Motor neuron (in vitro differentiated cells): ENCODE results near the gene CIDEA. TPM values are rescaled to one million over a fixed set of nuclear protein-coding genes. Genes with fewer than 3 reads are reported as not detected.
A peak's percentile ranks its signal among the peaks of the same experiment; 100 is the strongest.

Source experiments
- ATAC-seq, 8 experiments: fragments of 200-7000 bp; cut with Tn5 transposase; replicated peaks in 6 of 8; 2 replicates each; pipeline ENCODE4 v1.8.0; 2021; ENCODE audit warnings: mild to moderate bottlenecking in 8 of 8, moderate library complexity in 8 of 8
- H3K27ac ChIP-seq, 2 donors: fragments of 250-450 bp; sonication (Bioruptor Pico); 2 replicates each; pipeline ENCODE4 v1.9.0; 2021; ENCODE audit warnings: antibody characterized with exemption in 2 of 2, mild to moderate bottlenecking in 2 of 2, moderate library complexity in 1 of 2
- H3K4me1 ChIP-seq, 2 donors: fragments of 250-450 bp; sonication (Bioruptor Pico); replicated peaks in 1 of 2; 2 replicates each; pipeline ENCODE4 v1.6.1; 2021; ENCODE audit warnings: antibody characterized with exemption in 2 of 2, mild to moderate bottlenecking in 2 of 2, moderate library complexity in 1 of 2
- H3K4me3 ChIP-seq, 5 donors: fragments of 250-450 bp; sonication (Bioruptor Pico); 2 replicates each; pipeline ENCODE4 v1.9.0; 2021; ENCODE audit warnings: antibody characterized with exemption in 5 of 5, mild to moderate bottlenecking in 5 of 5, moderate library complexity in 4 of 5
- WGBS, 10 experiments: fragments of 450-650 bp; shearing (Covaris generic); methylation state at CpG; one replicate each; pipeline ENCODE4 v1.0.0; 2022; 5-methylcytosine and 5-hydroxymethylcytosine counted together
- in situ Hi-C, 9 experiments: fragments of 400-800 bp; cut with MboI; loops; one replicate each; pipeline ENCODE4 v1.15.0; 2021; ENCODE audit warnings: low sequenced_read_pairs in 9 of 9, low pct_unique_long_range_greater_than_20kb in 2 of 9; ENCODE audit not compliant: unreplicated experiment in 9 of 9
- total RNA-seq, 8 experiments: library from RNA; unstranded; fragments of 300-600 nt; gene quantifications; 2 replicates each; pipeline versions ENCODE4 v1.2.3 to v1.2.4, GENCODE V29; 2022

The CIDEA gene
- total RNA-seq, 8 experiments from 2014 or later: 0.14 to 0.31 TPM; not detected in 6

GRCh38 chr18:12258719-12259705 lies 4.9 kb downstream of the CIDEA start:
- H3K27ac ChIP-seq: no peak overlapping the region
- no peak overlapping the region for H3K4me3 ChIP-seq
- no peaks in the 10 kb centered on the region for H3K4me1 ChIP-seq
- in situ Hi-C loops: no loop called here
- WGBS, 10 experiments: 51 to 100% (median 80%) methylated on average over 1 to 12 of the region's 29 CpGs; no CpG with 5 or more reads in 1 of the 10 experiments
- ATAC-seq: no peak

GRCh38 chr18:12262748-12263147 lies 8.6 kb downstream of the CIDEA start:
- in situ Hi-C loops: no loop called here
- no peak overlapping the region for H3K4me3 ChIP-seq
- ATAC-seq: no peak
- 60 to 95% (median 89%) methylated on average over 2 to 8 of the region's 8 CpGs; no CpG with 5 or more reads in 1 of the 10 experiments for WGBS, 10 experiments
- no peaks in the 10 kb centered on the region for H3K4me1 ChIP-seq
- no peak overlapping the region for H3K27ac ChIP-seq

- ATAC-seq: peak in 4 of 8 experiments; percentile 49 to 96 (median 64)
- H3K27ac ChIP-seq: no peak overlapping the region
- in situ Hi-C loops: no loop called here
- WGBS, 10 experiments: 33 to 89% (median 73%) methylated on average over 1 to 2 of the region's 2 CpGs; no CpG with 5 or more reads in 2 of the 10 experiments
- H3K4me1 ChIP-seq: no peaks in the 10 kb centered on the region
- no peak overlapping the region for H3K4me3 ChIP-seq
Measured at GRCh38 chr18:12264864-12265263, 10.7 kb downstream of the CIDEA start.

- H3K4me1 ChIP-seq: peaks cover 0 to 3% of the 10 kb centered on the region in 2 donors
- WGBS, 10 experiments: 89% methylated on average over 7 of the region's 51 CpGs; no CpG with 5 or more reads in 9 of the 10 experiments
- peak overlapping the region; percentile 40 to 49 (median 47) for H3K4me3 ChIP-seq
- peak; percentile 88 to 99 (median 97) for ATAC-seq
- no peak overlapping the region for H3K27ac ChIP-seq
- in situ Hi-C loops: no loop called here
Measured at GRCh38 chr18:12271376-12272235, 17.4 kb downstream of the CIDEA start.

GRCh38 chr18:12274793-12275192 lies 20.6 kb downstream of the CIDEA start:
- in situ Hi-C loops: no loop called here
- WGBS, 10 experiments: 61 to 100% (median 100%) methylated on average over 1 to 4 of the region's 4 CpGs; no CpG with 5 or more reads in 4 of the 10 experiments
- Histone ChIP-seq H3K27ac (no peak overlapping the region), H3K4me1 (peaks cover 15 to 21% of the 10 kb centered on the region in 2 donors), H3K4me3 (no peak overlapping the region)
- no peak for ATAC-seq

- Histone ChIP-seq H3K27ac (no peak overlapping the region), H3K4me3 (no peak overlapping the region), H3K4me1 (peaks cover 18 to 23% of the 10 kb centered on the region in 2 donors)
- WGBS, 10 experiments: 90 to 100% (median 100%) methylated on average over 1 to 7 of the region's 26 CpGs; no CpG with 5 or more reads in 6 of the 10 experiments
- ATAC-seq: no peak
- in situ Hi-C loops: no loop called here
Measured at GRCh38 chr18:12276736-12277554, 22.8 kb downstream of the CIDEA start.

- WGBS, 10 experiments: 40 to 91% (median 61%) methylated on average over 1 to 4 of the region's 7 CpGs; no CpG with 5 or more reads in 7 of the 10 experiments
- H3K4me3 ChIP-seq: no peak overlapping the region
- in situ Hi-C loops: no loop called here
- peak in 4 of 8 experiments; percentile 3 to 11 (median 7) for ATAC-seq
- H3K27ac ChIP-seq: peak overlapping the region in 1 of 2 donors; percentile 93
- peaks cover 28 to 34% of the 10 kb centered on the region in 2 donors for H3K4me1 ChIP-seq
Measured at GRCh38 chr18:12278215-12278671, 24.1 kb downstream of the CIDEA start.

- 0 to 60% (median 20%) methylated on average over 1 to 17 of the region's 30 CpGs; no CpG with 5 or more reads in 5 of the 10 experiments for WGBS, 10 experiments
- peaks cover 28 to 34% of the 10 kb centered on the region in 2 donors for H3K4me1 ChIP-seq
- H3K4me3 ChIP-seq: peak overlapping the region in 2 of 5 donors; percentile 6 to 15
- H3K27ac ChIP-seq: peak overlapping the region; percentile 87 to 93
- peak; percentile 86 to 96 (median 92) for ATAC-seq
- in situ Hi-C loops: no loop called here
Measured at GRCh38 chr18:12278741-12279682, 24.9 kb downstream of the CIDEA start.

GRCh38 chr18:12279781-12280531 lies 25.8 kb downstream of the CIDEA start:
- no peak for ATAC-seq
- in situ Hi-C loops: no loop called here
- Histone ChIP-seq H3K4me3 (no peak overlapping the region), H3K27ac (peak overlapping the region; percentile 87 to 93), H3K4me1 (peaks cover 28 to 34% of the 10 kb centered on the region in 2 donors)
- WGBS, 10 experiments: 78 to 100% (median 93%) methylated on average over 1 to 11 of the region's 16 CpGs; no CpG with 5 or more reads in 1 of the 10 experiments

GRCh38 chr18:12281861-12282260 lies 27.7 kb downstream of the CIDEA start:
- in situ Hi-C loops: no loop called here
- Histone ChIP-seq H3K4me3 (no peak overlapping the region), H3K4me1 (peaks cover 28 to 34% of the 10 kb centered on the region in 2 donors), H3K27ac (peak overlapping the region in 1 of 2 donors; percentile 64)
- ATAC-seq: no peak
- WGBS, 10 experiments: 17 to 20% methylated on average over 1 of the region's 1 CpG; no CpG with 5 or more reads in 8 of the 10 experiments
